SK-N-MC (cell line): ENCODE data around the gene KBTBD13.

ENCODE experiments used
- EZH2 ChIP-seq: fragments of 200-600 bp; sonication (generic); IDR thresholded peaks from one replicate; pipeline ENCODE4 v1.6.1; 2017; ENCODE audit warnings: antibody characterized with exemption
- FOXP2 ChIP-seq: optimal IDR thresholded peaks from 2 replicates; pipeline ENCODE3; 2011; ENCODE audit warnings: mild to moderate bottlenecking, moderate library complexity; ENCODE audit not compliant: insufficient read depth; ENCODE audit errors: extremely low read length, control extremely low read depth
- POLR2AphosphoS5 ChIP-seq: IDR thresholded peaks from 2 replicates; pipeline ENCODE4 v1.6.1; 2012; ENCODE audit warnings: mild to moderate bottlenecking, low read depth, low read length, borderline replicate concordance

GRCh38 chr15:65091946-65092770 is 15.6 kb downstream of the KBTBD13 start:
- TF ChIP-seq POLR2AphosphoS5 (no peak), EZH2 (no peak), FOXP2 (no peak)
